Thoracic aorta (tissue), 2 donors: ENCODE data around the gene TOM1L2. TPM values are rescaled to one million over a fixed set of nuclear protein-coding genes. Genes with fewer than 3 reads are reported as not detected.

Experiments
- ATAC-seq: fragments of 150-250 bp; one replicate; pipeline ENCODE4 v1.8.0; 2017; ENCODE audit warnings: low read depth; ENCODE audit not compliant: insufficient number of reproducible peaks, low FRiP score
- DNase-seq: peaks from one replicate; pipeline ENCODE4 v3.0.0-alpha.2; 2020; ENCODE audit warnings: low spot score
- H3K27ac ChIP-seq, 2 donors: fragments of 200-600 bp; sonication (generic); 1 replicate in 1 of 2; 2 replicates in 1 of 2; pipeline ENCODE4 v1.5.1; 2016; ENCODE audit warnings: mild to moderate bottlenecking in 2 of 2, moderate library complexity in 2 of 2
- H3K27me3 ChIP-seq: fragments of 200-600 bp; sonication (generic); replicated peaks from 2 replicates; pipeline ENCODE4 v1.6.0; 2016; ENCODE audit warnings: mild to moderate bottlenecking; ENCODE audit not compliant: insufficient read depth
- H3K36me3 ChIP-seq: fragments of 200-600 bp; sonication (generic); one replicate; pipeline ENCODE4 v1.5.1; 2016
- H3K4me1 ChIP-seq, 2 donors: fragments of 200-600 bp; sonication (generic); 1 replicate in 1 of 2; 2 replicates in 1 of 2; pipeline versions ENCODE4 v1.5.1 to v1.6.0; 2016; ENCODE audit warnings: low read depth in 2 of 2, mild to moderate bottlenecking in 1 of 2; ENCODE audit not compliant: control insufficient read depth in 1 of 2
- H3K4me3 ChIP-seq: fragments of 200-600 bp; sonication (generic); 2 replicates; pipeline ENCODE4 v1.5.1; 2016; ENCODE audit warnings: mild to moderate bottlenecking
- H3K9me3 ChIP-seq: fragments of 200-600 bp; sonication (generic); 2 replicates; pipeline ENCODE4 v1.5.1; 2016
- total RNA-seq, 2 donors: library from RNA; depleted of rRNA; stranded (reverse); fragments of >200 nt; gene quantifications; one replicate each; pipeline versions ENCODE4 v1.1.0 to v1.2.3, GENCODE V29; 2016
- TF ChIP-seq, protein P1 (sequence below): fragments of 200-600 bp; sonication (generic); IDR thresholded peaks from one replicate; pipeline ENCODE4 v1.5.1; 2019; ENCODE audit warnings: antibody characterized with exemption

The TOM1L2 gene
- total RNA-seq, 2 donors from 2014 or later, result 63.4 to 185 TPM

DNA sequence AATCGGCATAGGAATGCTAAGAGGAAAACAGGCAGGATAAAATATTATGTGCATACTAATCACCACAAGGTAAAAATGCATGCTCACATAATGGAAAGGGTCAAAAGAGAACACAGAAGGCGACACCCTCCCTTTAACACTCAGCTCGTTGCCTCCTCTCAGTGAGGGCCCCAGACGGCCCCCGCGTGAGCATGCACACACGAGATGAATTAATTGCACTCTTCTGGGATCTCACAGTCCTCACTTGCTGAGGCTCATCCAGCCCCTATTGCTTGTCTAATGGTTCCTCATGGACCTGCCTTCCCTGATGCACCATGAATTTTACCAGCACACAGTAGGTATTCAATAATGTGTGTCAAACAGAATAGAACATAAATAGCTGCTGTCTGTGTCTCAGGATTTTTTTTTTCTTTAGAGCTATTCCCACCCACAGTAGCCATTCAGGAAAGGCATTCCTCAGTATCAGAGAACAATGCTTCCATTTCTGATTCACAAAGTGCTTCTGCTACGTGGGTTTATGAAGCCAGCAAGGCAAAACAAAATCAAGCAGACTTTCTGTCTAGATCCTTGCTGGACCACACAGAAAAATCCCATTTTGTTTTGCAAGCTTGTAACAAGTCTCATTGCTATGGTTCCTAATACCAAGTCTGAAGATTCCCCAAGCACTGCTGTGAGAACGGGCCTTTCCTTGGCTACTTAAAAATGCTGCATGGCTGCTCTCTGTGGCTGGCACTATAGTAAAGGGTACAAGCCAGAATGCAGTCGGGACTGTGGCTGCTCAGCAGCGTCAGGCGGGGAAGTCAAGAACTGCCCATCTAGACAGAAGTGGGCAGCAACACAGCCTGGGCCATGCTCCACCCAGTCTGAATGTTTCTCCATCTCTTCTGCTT, 43.6 kb downstream of the TOM1L2 start:
- Histone ChIP-seq H3K9me3 (no peaks in the 10 kb centered on the region), H3K27me3 (no peaks in the 10 kb centered on the region), H3K36me3 (no peaks in the 10 kb centered on the region), H3K4me3 (no peak overlapping the region), H3K4me1 (peaks cover 24 to 54% of the 10 kb centered on the region in 2 donors), H3K27ac (peak overlapping the region; percentile 38 to 39)
- DNase-seq, result no peak
- TF ChIP-seq, protein P1, sequence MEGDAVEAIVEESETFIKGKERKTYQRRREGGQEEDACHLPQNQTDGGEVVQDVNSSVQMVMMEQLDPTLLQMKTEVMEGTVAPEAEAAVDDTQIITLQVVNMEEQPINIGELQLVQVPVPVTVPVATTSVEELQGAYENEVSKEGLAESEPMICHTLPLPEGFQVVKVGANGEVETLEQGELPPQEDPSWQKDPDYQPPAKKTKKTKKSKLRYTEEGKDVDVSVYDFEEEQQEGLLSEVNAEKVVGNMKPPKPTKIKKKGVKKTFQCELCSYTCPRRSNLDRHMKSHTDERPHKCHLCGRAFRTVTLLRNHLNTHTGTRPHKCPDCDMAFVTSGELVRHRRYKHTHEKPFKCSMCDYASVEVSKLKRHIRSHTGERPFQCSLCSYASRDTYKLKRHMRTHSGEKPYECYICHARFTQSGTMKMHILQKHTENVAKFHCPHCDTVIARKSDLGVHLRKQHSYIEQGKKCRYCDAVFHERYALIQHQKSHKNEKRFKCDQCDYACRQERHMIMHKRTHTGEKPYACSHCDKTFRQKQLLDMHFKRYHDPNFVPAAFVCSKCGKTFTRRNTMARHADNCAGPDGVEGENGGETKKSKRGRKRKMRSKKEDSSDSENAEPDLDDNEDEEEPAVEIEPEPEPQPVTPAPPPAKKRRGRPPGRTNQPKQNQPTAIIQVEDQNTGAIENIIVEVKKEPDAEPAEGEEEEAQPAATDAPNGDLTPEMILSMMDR, result no peak
- no peak for ATAC-seq

DNA sequence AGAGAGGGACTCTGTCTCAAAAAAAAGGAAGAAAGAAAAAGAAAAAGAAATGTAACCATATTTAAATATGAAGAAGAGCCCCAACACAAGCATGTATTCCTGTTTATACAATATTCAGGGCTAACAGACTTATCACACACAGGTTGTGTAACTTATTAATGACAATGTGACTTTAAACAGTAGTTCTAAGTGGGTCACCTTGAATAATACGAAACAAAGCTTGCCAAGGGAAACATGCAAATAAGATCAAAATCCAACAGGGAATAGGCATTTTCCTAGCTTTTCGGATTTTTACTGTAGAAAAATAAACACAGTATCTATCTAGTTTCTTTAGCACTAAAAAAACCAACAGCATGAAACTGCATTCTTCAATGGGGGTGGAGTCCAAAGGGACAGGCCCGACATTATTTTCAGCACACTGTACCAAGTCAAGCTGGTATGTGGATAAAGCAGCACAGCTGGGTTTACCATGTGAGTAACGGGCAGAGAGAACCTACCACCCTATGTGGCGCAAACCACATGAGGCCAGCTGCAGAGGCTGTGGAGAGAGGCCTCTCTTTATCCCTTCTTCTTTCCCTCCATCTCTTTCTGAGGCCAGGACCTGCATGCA, 45.3 kb downstream of the TOM1L2 start:
- Histone ChIP-seq H3K9me3 (no peaks in the 10 kb centered on the region), H3K27ac (no peak overlapping the region), H3K4me1 (peaks cover 28 to 63% of the 10 kb centered on the region in 2 donors), H3K4me3 (no peak overlapping the region), H3K36me3 (no peaks in the 10 kb centered on the region), H3K27me3 (no peaks in the 10 kb centered on the region)
- TF ChIP-seq, protein P1, result no peak
- ATAC-seq (no peak), DNase-seq (no peak)

DNA sequence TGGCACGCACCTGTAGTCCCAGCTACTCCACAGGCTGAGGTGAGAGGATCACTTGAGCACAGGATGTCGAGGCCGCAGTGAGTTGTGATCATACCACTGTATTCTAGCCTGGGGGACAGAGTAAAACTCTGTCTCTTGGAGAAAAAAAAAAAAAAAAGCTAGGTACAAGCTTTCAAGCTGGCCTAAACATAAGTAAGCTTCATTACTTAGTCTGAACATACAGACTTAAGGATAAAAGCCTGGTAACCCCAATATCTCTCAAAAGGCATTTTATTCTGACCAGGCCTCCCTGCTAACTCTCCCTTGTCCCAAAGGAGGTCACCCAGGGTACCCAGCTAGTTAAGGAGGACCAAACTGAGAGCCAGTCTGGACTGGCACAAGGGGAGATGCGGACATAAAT, 46.2 kb downstream of the TOM1L2 start:
- Histone ChIP-seq H3K36me3 (no peaks in the 10 kb centered on the region), H3K4me3 (no peak overlapping the region), H3K9me3 (no peaks in the 10 kb centered on the region), H3K27me3 (no peaks in the 10 kb centered on the region), H3K4me1 (peaks cover 35 to 64% of the 10 kb centered on the region in 2 donors), H3K27ac (no peak overlapping the region)
- DNase-seq (no peak), ATAC-seq (no peak)
- TF ChIP-seq, protein P1, result no peak

DNA sequence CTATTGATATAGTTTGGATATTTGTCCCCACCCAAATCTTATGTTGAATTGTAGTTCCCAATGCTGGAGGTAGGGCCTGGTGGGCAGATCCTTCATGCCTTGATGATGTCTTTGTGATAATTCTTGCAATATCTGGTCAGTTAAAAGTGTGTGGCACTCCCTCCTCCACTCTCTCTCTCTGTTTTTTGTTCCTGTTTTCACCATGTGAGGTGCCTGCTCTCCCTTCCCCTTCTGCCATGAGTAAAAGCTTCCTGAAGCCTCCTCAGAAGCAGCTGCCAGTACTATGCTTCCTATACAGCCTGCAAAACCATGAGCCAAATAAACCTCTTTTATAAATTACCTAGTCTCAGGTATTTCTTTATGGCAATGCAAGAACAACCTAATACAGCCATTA, 47.3 kb downstream of the TOM1L2 start:
- no peaks in the 10 kb centered on the region for H3K9me3 ChIP-seq
- no peaks in the 10 kb centered on the region for H3K27me3 ChIP-seq
- no peak overlapping the region for H3K4me3 ChIP-seq
- H3K4me1 ChIP-seq, result peaks cover 28 to 57% of the 10 kb centered on the region in 2 donors
- no peak overlapping the region for H3K27ac ChIP-seq
- no peaks in the 10 kb centered on the region for H3K36me3 ChIP-seq
- no peak for ATAC-seq
- TF ChIP-seq, protein P1, result no peak
- no peak for DNase-seq

DNA sequence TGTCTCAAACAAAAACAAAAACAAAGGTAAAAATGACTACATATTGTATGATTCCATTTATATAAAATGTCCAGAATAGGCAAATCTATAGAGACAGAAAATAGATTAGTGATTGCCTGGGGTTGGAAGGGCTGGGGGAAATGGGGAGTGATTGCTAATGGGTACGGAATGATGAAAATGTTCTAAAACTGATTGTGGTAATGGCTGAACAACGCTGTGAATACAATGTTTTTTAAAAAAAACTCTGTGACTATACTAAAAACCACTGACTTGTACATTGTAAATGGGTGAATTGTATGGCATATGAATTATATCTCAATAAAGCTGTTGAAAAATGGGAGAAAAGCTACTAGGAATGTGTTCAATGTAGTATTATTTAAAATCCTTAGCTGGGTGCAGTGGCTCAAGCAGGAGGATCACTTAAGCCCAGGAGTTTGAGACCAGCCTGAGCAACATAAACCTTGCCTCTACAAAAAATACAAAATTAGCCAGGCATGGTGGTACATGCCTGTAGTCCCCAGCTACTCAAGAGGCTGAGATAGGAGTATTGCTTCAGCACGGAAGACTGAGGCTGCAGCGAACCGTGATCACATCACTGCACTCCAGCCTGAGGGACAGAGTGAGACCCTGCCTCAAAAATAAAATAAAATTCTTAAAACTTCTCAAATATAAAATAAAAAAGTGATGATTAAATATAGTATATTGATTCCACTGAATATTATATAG, 47.9 kb downstream of the TOM1L2 start:
- DNase-seq, result no peak
- ATAC-seq, result no peak

More for the DNA sequence above, 47.9 kb downstream of the TOM1L2 start:
- Histone ChIP-seq H3K9me3 (no peaks in the 10 kb centered on the region), H3K27ac (no peak overlapping the region), H3K4me3 (no peak overlapping the region), H3K4me1 (peaks cover 28 to 52% of the 10 kb centered on the region in 2 donors), H3K36me3 (no peaks in the 10 kb centered on the region), H3K27me3 (no peaks in the 10 kb centered on the region)
- TF ChIP-seq, protein P1, result no peak
